ENCODE results near the gene LRPPRC. TPM values are rescaled to one million over a fixed set of nuclear protein-coding genes. Genes with fewer than 3 reads are reported as not detected.

Gene LRPPRC
- total and polyA plus RNA-seq, 7 donors = 47.3 to 198 (median 100) TPM

DNA sequence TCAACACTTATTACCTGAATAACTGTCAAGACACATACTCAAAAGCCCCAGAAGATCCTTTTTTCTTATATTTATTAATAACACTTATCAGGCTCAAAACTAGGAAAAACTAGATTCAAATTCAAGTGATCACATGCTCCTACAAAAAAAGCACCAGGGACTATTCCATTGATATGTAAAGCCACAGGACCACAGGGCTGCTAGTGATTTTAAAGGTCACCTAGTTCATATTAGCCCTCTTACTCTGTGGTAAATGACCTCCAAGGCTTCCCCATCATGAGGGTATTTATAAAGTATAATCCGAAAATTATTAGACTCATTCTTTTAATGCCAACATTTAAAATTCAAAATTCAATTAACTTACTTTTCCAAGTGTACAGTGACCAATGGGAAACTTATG, 52.5 kb downstream of the LRPPRC start:
- no peak for ATAC-seq
- TF ChIP-seq, protein P1, sequence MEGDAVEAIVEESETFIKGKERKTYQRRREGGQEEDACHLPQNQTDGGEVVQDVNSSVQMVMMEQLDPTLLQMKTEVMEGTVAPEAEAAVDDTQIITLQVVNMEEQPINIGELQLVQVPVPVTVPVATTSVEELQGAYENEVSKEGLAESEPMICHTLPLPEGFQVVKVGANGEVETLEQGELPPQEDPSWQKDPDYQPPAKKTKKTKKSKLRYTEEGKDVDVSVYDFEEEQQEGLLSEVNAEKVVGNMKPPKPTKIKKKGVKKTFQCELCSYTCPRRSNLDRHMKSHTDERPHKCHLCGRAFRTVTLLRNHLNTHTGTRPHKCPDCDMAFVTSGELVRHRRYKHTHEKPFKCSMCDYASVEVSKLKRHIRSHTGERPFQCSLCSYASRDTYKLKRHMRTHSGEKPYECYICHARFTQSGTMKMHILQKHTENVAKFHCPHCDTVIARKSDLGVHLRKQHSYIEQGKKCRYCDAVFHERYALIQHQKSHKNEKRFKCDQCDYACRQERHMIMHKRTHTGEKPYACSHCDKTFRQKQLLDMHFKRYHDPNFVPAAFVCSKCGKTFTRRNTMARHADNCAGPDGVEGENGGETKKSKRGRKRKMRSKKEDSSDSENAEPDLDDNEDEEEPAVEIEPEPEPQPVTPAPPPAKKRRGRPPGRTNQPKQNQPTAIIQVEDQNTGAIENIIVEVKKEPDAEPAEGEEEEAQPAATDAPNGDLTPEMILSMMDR (IDR thresholded peaks at IDR 0.05) = no peak
- H3K27ac ChIP-seq = no peak overlapping the region
- peaks cover 7 to 92% of the 10 kb centered on the region in 2 donors for H3K36me3 ChIP-seq (ENCODE audit: insufficient read depth in 1 of 2, low read depth in 1 of 2)
- no peaks in the 10 kb centered on the region for H3K4me1 ChIP-seq
- intact Hi-C loops (cut with DNase I) = loop anchor here in 1 of 2 donors (5.0 kb wide), 1 partner anchor 39 kb away; no protein-coding TSS in a partner anchor
- 89 to 94% (median 91%) methylated on average over 1 of the region's 1 CpG for WGBS, 3 donors
- H3K4me3 ChIP-seq = no peak overlapping the region
- DNase-seq = no peak
- no peaks in the 10 kb centered on the region for H3K27me3 ChIP-seq (ENCODE audit: insufficient read depth in 3 of 3, low read length in 2 of 3)
- no peaks in the 10 kb centered on the region for H3K9me3 ChIP-seq

DNA sequence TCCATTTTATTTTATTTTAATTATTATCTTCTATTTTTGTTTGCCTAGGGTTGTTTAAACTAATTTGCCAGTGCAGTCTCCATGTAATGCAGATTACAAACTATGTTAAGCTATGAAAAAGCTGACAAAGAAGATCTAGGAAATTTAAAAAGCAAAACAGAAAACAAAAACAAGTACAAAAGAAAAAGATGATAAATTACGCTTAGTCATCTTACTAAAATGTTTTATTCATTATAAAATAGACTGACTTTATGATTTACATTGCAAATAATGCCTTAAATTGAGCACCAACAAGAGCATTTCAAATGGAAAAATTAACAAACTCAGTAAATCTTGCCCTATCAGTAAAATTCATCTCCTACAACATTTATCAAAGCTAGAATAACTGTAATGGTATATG, 52.9 kb downstream of the LRPPRC start:
- TF ChIP-seq, protein P1 (IDR thresholded peaks at IDR 0.05) = no peak
- intact Hi-C loops (cut with DNase I) = loop anchor here in 1 of 2 donors (5.0 kb wide), 1 partner anchor 39 kb away; no protein-coding TSS in a partner anchor
- no peak for DNase-seq
- WGBS, 3 donors = 93 to 100% (median 100%) methylated on average over 1 of the region's 1 CpG
- Histone ChIP-seq H3K4me3 (no peak overlapping the region), H3K27ac (no peak overlapping the region), H3K27me3 (ENCODE audit: insufficient read depth in 3 of 3, low read length in 2 of 3) (no peaks in the 10 kb centered on the region), H3K4me1 (no peaks in the 10 kb centered on the region), H3K36me3 (ENCODE audit: insufficient read depth in 1 of 2, low read depth in 1 of 2) (peaks cover 7 to 92% of the 10 kb centered on the region in 2 donors), H3K9me3 (no peaks in the 10 kb centered on the region)
- ATAC-seq = no peak

DNA sequence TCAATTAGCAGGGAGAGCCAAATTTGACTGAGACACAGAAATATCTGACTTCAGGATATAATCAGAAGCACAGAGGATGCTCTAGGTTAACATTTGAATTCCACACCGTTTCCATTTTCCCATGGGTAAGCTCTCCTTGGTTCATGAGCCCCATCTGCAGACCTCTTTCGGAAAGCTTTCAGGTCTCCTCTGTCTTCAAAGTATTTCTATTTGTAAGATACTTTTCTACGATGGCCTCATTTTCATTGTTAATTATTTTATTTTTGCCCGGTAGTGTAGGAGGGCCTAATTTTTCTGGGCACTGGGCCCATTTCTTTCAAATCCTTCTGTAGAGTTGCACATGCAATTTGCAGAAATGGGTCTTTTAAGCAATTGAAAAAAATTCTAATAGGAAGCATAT, 53.8 kb downstream of the LRPPRC start:
- H3K36me3 ChIP-seq (ENCODE audit: insufficient read depth in 1 of 2, low read depth in 1 of 2) = peaks cover 7 to 86% of the 10 kb centered on the region in 2 donors
- H3K4me3 ChIP-seq = no peak overlapping the region
- intact Hi-C loops (cut with DNase I) = loop anchor here in 1 of 2 donors (5.0 kb wide), 1 partner anchor 40 kb away; no protein-coding TSS in a partner anchor
- H3K27ac ChIP-seq = no peak overlapping the region
- H3K4me1 ChIP-seq = no peaks in the 10 kb centered on the region
- no peak for DNase-seq
- no peak for ATAC-seq
- no peaks in the 10 kb centered on the region for H3K9me3 ChIP-seq
- TF ChIP-seq, protein P1 (IDR thresholded peaks at IDR 0.05) = no peak
- WGBS, 3 donors = 62 to 70% (median 68%) methylated on average over 4 of the region's 4 CpGs
- H3K27me3 ChIP-seq (ENCODE audit: insufficient read depth in 3 of 3, low read length in 2 of 3) = no peaks in the 10 kb centered on the region

DNA sequence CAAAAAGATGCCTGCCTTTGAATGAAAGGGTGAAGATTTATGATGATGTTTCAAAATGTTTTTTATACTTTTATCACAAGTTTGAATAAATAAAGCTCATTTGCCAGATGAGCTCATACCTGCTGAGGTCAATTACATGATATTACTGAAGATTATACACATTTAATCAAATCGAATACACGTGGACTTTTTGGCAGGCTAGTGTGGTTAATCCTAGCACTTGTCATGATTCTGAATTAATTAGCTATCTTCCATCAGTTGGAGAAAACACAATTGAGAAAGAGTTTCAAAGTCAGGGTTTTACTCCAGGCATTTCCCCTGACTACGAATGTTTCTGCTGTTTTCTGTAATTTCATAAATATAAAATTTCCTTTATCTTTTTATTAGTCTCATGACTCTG, 54.4 kb downstream of the LRPPRC start:
- no peak for ATAC-seq
- TF ChIP-seq, protein P1 (IDR thresholded peaks at IDR 0.05) = no peak
- H3K4me1 ChIP-seq = no peaks in the 10 kb centered on the region
- H3K36me3 ChIP-seq (ENCODE audit: insufficient read depth in 1 of 2, low read depth in 1 of 2) = peaks cover 4 to 80% of the 10 kb centered on the region in 2 donors
- no peak overlapping the region for H3K27ac ChIP-seq
- H3K4me3 ChIP-seq = no peak overlapping the region
- intact Hi-C loops (cut with DNase I) = loop anchor here in 1 of 2 donors (5.0 kb wide), 1 partner anchor 41 kb away; no protein-coding TSS in a partner anchor
- DNase-seq = no peak
- 75 to 81% (median 78%) methylated on average over 3 of the region's 3 CpGs for WGBS, 3 donors
- no peaks in the 10 kb centered on the region for H3K9me3 ChIP-seq
- no peaks in the 10 kb centered on the region for H3K27me3 ChIP-seq (ENCODE audit: insufficient read depth in 3 of 3, low read length in 2 of 3)

Measured in psoas muscle (tissue), 8 donors.